Left cardiac atrium (tissue), 4 donors: Measurements from ENCODE around the gene OSBPL6. TPM values are rescaled to one million over a fixed set of nuclear protein-coding genes. Genes with fewer than 3 reads are reported as not detected.
"Not testable (repeated sequence)": the region's sequence is repeated elsewhere in the genome, so short reads cannot be mapped to it uniquely, and the experiment has no call there.

Experiments
- ATAC-seq, 2 donors: fragments of 200-7000 bp; cut with Tn5 transposase; one replicate each; pipeline ENCODE4 v1.9.1; 2020; ENCODE audit warnings: mild to moderate bottlenecking in 2 of 2, moderate library complexity in 2 of 2
- DNase-seq: peaks from one replicate; pipeline ENCODE4 v3.0.0-alpha.2; 2020
- intact Hi-C, 2 donors: fragments of 100-400 bp; cut with DNase I; formaldehyde crosslinking; loops; one replicate each; pipeline versions ENCODE4 v1.14.1 to v1.15.1; 2022 to 2023
- long read RNA-seq: library from polyadenylated mRNA; unstranded; transcript quantifications from one replicate; pipeline ENCODE4 v2.0.0, GENCODE V29; 2021
- total RNA-seq, 2 donors: library from RNA; stranded (reverse); fragmentation: NEBNext Ultra II Directional; extraction: Animal tissue kit (Norgen Biotek cat#: 25700); gene quantifications; one replicate each; pipeline ENCODE4 v1.2.1, GENCODE V29; 2021
- donor health status: DM: no; HTN: yes; CAD: no.
- donor health status: DM: no; HTN: yes; CAD: no; lungs with severe emphysema.
- donor health status: DM: yes; HTN: yes; CAD: no.
- donor health status: Dilated cardiomyopathy.

Gene OSBPL6
- 10 to 100 TPM in 1 of 2 donors, 1 to 10 TPM in 1; 7.0 to 12.2 TPM for total RNA-seq
- long read RNA-seq, full-length matches to known transcripts: 4 of 40 reads
- long read RNA-seq, partial matches to known transcripts: 5 of 40 reads
- long read RNA-seq, other reads (novel, unspliced or antisense): 31 of 40 reads

DNA sequence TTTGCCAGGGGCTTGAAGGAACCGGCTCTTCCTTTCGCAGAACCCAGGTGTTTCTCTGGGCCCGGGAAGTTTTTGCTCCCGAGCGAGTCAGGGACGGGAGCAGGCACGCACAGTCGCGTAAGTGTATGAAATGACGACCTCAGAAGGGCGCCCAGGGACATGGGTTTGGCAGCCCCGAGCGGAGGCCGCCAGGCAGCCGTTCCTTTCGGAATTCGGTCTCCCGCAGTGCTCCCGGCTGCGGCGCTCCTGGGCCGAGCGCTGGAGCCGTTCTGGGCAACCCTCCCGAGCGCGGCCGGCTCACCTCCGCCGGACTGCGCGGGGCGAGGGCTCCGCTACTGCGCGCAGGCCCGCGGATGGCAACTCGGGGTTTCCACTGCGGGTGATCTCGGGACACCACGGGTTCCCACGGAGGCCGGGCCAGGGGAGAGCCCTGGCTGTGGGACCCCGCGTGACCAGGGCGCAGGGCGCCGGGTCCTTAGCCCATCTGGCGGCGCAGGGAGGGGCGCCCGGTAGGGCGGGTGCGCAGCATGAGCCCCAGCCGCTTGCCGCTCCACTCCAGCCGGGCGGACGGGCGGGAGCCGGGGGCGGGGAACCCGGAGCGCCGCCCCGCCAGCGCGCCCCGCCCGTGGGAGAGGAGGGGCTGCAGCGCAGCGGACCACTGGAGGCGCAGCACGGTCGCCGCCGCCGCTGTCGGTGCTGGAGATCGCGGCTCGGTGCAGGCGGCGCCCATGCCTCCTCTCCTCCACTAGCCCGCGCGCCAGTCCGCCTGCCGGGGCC lies at the start of gene OSBPL6:
Gene OSBPL6 (plus strand): TSS at position 690 of the 777 bp plus-strand sequence. CDS start 111,673 bp downstream, outside the sequence.
- DNase-seq (peak; percentile 87), ATAC-seq (peak; percentile 96 to 98)
- intact Hi-C loops: loop anchor here (10.0 kb wide), 2 partner anchors 51 to 81 kb away; no protein-coding TSS in a partner anchor

GRCh38 chr2:178152033-178152432 lies 42.3 kb upstream of the OSBPL6 start:
- DNase-seq (no peak), ATAC-seq (peak in 1 of 2 donors; percentile 53)
- intact Hi-C loops: no loop called here

- DNase-seq (no peak), ATAC-seq (no peak)
- intact Hi-C loops: no loop called here
Observed at GRCh38 chr2:178152542-178152941, 41.8 kb upstream of the OSBPL6 start.

- DNase-seq (no peak), ATAC-seq (no peak)
- intact Hi-C loops: no loop called here
Observed at GRCh38 chr2:178152977-178153376, 41.3 kb upstream of the OSBPL6 start.

DNA sequence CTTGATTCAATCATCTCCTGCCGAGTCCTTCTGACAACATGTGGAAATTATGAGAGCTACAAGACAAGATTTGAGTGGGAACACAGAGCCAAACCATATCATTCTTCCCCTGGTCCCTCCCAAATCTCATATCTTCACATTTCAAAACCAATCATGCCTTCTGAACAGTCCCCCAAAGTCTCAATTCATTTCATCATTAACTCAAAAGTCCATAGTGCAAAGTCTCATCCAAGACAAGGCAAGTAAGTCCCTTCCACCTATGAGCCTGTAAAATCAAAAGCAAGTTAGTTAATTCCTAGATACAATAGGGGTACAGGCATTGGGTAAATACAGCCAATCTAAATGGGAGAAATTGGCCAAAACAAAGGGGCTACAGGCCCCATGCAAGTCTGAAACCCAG lies 40.4 kb upstream of the OSBPL6 start:
- ATAC-seq, DNase-seq, intact Hi-C loops: not testable (repeated sequence)

- intact Hi-C loops: no loop called here
- no peak for ATAC-seq
- no peak for DNase-seq
Observed at GRCh38 chr2:178155524-178155923, 38.8 kb upstream of the OSBPL6 start.

DNA sequence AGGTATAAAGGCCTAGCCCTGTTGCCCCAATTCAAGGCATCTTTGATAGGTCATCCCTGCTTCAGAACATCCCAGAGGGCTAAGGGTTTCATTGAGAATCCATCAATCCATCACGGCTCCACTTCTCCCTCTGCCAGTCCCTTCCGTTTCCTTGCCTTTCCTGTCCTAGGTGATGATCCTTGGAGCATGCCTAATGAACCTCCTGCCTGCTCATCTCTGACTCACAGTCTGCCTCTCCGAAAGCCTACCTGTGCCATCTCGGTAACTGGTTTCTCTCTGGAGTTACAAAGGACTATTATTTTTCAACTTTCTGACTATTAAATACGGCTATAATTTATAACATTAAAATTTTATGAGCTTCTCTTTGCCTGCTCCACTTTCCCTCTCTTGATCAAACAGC lies 36.7 kb upstream of the OSBPL6 start:
- ATAC-seq: no peak
- intact Hi-C loops: no loop called here

DNA sequence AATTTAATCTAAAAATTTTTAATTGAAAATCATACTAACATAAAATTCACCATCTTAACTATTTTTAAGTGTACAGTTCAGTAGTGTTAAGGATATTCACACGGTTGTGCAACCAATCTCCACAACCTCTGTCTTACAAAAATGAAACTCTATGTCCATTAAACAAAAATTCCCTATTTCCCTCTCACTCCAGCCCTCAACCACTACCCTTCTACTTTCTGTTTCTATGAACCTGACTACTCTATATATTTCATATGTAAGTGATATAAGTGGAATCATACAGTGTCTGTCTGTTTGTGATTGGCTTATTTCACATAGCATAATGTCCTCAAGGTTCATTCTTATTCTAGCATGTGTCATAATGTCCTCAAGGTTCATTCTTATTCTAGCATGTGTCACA lies 34.3 kb upstream of the OSBPL6 start:
- intact Hi-C loops: no loop called here
- DNase-seq: no peak
- ATAC-seq: no peak

More for the DNA sequence above, 36.7 kb upstream of the OSBPL6 start:
- no peak for DNase-seq

DNA sequence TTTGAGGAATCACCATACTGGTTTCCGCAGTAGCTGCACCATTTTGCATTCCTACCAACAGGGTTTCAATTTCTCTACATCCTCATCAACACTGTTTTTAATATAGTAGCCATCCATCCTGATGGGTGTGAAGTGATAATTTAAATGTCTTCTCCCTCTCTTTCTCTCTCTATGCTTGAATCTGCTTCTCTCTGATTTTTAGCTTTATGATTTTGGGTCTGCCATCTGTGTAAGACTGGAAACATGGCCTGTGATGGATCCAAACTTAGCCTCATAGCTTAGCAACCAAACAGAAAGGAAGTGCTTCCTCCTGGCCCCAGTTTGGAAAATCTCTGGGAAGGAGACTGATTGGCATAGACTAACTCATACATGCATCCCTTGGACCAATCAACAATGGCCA lies 33.7 kb upstream of the OSBPL6 start:
- intact Hi-C loops: no loop called here
- ATAC-seq (no peak), DNase-seq (no peak)

DNA sequence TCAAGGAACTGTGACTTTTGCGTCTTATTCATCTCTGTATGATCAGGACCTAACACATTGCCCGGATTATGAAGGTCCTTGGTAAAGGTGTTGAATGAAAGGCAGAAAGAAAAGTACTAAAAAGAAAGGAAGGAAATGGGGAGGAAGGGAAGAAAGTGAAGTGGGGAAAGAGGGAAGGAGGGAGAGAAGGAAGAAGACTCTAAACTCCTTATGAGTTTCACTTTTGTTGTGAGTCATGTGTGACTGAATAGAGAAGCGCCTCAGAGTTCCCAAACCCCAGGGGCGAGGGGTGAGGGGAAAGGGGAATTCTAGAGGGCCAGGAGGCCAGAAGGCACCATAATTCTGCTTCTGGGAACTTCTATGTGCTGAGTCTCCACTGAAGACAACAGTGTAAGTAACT lies 30.9 kb upstream of the OSBPL6 start:
- intact Hi-C loops: no loop called here
- ATAC-seq (peak in 1 of 2 donors; percentile 33), DNase-seq (no peak)

DNA sequence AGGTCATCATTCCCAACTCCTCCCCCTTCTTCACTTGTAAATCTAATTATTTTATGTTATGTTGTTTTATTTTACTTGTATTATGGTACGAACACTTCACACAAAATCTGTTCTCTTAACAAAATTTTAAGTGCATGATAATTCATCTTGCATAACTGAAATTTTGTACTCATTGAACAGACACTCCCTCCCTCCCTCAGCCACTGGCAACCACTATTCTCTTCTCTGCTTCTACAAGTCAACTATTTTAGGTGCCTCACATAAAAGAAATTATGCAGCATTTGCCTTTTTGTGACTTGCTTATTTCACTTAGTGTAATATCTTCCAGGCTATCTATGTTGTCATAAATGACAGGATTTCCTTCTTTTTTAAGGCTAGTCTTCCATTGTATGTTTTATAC lies 30.4 kb upstream of the OSBPL6 start:
- intact Hi-C loops: no loop called here
- ATAC-seq (no peak), DNase-seq (no peak)

GRCh38 chr2:178173657-178174056 lies 20.7 kb upstream of the OSBPL6 start:
- no peak for ATAC-seq
- intact Hi-C loops: no loop called here
- DNase-seq: no peak

- intact Hi-C loops: no loop called here
- DNase-seq (no peak), ATAC-seq (peak in 1 of 2 donors; percentile 34)
Observed at GRCh38 chr2:178177066-178177679, 17.1 kb upstream of the OSBPL6 start.

- DNase-seq, ATAC-seq, intact Hi-C loops: not testable (repeated sequence)
Observed at GRCh38 chr2:178180648-178181047, 13.7 kb upstream of the OSBPL6 start.

GRCh38 chr2:178187861-178188260 lies 6.5 kb upstream of the OSBPL6 start:
- no peak for DNase-seq
- no peak for ATAC-seq
- intact Hi-C loops: no loop called here

GRCh38 chr2:178188466-178188865 lies 5.8 kb upstream of the OSBPL6 start:
- DNase-seq: no peak

DNA sequence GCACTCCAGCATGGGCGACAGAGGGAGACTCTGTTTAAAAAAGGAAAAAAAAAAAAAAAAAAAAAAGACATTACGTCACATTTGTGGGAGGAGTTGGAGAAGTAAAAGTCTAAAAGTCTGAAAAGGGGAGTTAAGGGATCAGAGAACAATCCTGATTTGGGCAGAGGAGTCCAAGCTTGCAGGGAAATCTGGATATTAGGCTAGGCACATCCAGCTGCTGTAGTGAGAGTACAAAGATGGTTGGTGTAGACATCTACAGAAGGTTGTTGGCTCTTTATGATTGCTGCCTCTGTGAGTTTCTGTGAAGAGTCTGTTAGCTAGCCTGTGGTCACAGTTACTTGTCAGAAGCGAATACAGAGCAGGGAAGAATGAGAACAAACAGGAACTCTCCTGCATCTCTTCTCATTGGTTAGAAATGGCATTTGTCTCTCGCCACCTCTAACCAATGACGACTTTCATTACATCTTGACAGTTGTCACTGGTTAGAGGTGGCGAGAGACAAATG lies 3.3 kb upstream of the OSBPL6 start:
- intact Hi-C loops: loop anchor here (10.0 kb wide), 2 partner anchors 54 to 84 kb away; no protein-coding TSS in a partner anchor

More at GRCh38 chr2:178188466-178188865, 5.8 kb upstream of the OSBPL6 start:
- intact Hi-C loops: no loop called here
- no peak for ATAC-seq

DNA sequence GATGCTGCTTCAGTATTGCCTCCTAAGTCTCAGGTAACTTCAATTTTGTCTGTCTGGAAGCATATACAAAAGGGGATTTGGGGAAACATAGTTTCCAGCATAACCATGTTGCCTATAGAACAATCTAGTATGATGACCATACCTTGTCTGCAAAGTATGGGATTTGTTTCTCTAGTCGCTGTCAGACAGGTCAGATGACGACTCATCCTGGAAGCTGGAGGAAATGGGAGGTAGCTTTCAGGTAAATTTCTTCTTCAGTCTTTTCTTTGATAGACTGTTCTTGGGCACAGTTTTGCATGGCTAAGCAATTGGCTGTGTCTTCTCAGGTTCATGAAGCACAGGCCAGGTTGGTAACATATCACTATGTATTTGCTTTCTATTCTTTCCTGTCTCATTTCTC lies 2.8 kb upstream of the OSBPL6 start:
- intact Hi-C loops: loop anchor here (10.0 kb wide), 2 partner anchors 53 to 83 kb away; no protein-coding TSS in a partner anchor
- ATAC-seq (no peak), DNase-seq (no peak)

More for the DNA sequence above, 3.3 kb upstream of the OSBPL6 start:
- no peak for ATAC-seq
- DNase-seq: no peak

DNA sequence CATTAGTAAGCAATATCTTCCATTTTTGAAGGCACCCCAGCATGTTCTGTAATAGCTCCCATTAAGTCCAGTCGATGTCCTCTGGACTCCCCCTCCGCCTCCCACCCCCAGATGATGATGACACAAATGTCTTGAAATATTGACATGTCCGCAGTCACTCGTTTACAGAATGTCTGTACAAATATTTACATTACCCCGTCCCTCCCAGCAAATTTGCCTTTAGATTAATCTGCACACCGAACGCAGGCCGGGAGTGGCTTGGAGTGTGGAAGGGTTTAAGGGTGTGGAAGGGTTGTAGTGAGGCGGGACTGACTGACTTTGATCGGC lies 853 bp upstream of the OSBPL6 start:
- ATAC-seq: no peak
- DNase-seq: no peak
- intact Hi-C loops: loop anchor here (10.0 kb wide), 2 partner anchors 51 to 81 kb away; no protein-coding TSS in a partner anchor
